ENCODE data around the gene SPPL2A.

SPPL2A gene

DNA sequence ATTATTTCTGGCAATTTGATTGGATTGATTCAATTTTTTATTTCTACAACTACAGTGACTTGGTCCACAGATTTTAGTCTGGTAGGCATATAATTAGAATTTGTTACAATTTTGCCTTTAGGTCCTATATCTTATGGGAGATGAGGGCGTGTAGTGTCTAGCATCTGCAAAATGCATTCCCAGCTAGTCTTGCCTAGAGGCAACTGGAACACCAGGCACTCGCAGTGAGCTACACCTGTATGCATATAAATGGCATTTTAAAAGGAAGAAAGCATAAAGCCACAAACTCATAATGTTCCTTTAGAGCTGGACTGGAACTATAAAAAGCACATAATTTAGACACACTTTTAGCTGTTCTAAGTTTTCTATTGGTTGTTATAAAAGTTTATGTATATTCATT is 17.9 kb upstream of the SPPL2A start:
- TF ChIP-seq, protein P1, sequence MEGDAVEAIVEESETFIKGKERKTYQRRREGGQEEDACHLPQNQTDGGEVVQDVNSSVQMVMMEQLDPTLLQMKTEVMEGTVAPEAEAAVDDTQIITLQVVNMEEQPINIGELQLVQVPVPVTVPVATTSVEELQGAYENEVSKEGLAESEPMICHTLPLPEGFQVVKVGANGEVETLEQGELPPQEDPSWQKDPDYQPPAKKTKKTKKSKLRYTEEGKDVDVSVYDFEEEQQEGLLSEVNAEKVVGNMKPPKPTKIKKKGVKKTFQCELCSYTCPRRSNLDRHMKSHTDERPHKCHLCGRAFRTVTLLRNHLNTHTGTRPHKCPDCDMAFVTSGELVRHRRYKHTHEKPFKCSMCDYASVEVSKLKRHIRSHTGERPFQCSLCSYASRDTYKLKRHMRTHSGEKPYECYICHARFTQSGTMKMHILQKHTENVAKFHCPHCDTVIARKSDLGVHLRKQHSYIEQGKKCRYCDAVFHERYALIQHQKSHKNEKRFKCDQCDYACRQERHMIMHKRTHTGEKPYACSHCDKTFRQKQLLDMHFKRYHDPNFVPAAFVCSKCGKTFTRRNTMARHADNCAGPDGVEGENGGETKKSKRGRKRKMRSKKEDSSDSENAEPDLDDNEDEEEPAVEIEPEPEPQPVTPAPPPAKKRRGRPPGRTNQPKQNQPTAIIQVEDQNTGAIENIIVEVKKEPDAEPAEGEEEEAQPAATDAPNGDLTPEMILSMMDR (IDR thresholded peaks at IDR 0.05) = no peak

DNA sequence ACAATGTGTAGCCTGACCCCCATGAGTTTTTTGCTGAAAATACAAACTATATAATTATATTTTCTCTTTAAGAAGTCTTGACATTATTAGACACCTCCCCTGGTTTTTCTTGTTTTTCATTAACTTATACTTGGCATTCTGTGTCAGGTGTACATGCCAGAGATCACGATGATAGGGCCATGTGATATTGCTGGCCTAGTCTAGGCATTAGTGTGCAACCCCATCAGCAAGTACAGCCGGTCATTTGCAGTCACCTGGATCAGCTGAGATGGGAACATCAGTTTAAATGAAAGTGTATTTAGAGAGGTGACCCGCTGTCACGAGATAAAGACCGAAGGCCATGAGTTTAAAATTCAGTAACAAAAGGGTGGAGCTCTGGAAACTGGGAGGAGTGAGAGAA is 12.6 kb upstream of the SPPL2A start:
- TF ChIP-seq, protein P1 (IDR thresholded peaks at IDR 0.05) = no peak

DNA sequence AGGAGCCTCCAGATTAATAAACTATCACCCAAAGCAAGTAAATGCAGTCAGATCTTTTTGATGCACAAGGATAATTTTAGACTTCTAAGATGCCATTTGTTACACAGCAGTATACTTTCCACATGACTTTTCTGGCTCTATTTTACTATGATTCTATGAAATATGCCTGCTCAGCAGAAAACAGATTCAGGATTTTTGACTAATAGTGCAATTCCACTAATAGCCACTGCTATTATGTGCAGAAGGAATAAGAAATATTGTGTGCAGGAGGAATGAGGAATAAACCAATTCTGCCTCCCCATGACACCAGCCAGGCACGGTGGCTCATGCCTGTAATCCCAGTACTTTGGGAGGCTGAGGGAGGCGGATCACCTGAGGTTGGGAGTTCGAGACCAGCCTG is 11.5 kb upstream of the SPPL2A start:
- TF ChIP-seq, protein P1 (IDR thresholded peaks at IDR 0.05) = no peak

DNA sequence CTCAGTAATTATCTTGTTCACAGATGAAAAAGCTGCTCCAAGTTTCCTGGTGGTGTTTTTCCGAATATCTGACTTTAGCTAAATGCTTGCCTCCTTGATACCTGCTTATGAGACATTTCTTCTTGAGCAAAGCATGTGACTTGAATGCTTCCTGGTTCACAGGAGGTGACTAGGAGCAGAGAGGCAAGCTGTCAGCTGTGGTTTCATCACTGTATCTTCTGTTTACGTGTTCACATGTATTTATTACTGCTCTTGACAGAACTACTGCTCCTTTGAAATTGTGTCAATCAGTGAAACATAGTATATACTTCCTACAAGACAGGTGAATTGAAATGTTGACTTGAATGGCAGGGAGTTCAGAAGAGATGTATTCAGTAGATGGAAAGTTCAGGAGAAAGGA is 8.9 kb upstream of the SPPL2A start:
- TF ChIP-seq, protein P1 (IDR thresholded peaks at IDR 0.05) = no peak

DNA sequence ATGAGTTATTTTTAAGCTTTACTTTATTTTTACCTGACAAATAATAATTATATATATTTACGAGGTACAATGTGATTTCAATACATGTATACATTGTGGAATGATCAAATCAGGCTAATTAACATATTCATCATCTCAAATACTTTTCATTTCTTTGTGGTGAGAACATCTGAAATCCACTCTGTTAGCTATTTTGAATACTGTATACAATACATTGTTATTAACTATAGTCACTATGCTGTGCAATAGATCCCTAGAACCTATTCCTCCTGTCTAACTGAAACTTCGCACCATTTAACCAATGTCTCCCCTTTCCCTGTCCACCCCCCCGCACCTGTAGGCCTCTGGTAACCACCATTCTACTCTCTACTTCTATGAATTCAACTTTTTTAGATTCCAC is 7.9 kb upstream of the SPPL2A start:
- TF ChIP-seq, protein P1 (IDR thresholded peaks at IDR 0.05) = no peak

DNA sequence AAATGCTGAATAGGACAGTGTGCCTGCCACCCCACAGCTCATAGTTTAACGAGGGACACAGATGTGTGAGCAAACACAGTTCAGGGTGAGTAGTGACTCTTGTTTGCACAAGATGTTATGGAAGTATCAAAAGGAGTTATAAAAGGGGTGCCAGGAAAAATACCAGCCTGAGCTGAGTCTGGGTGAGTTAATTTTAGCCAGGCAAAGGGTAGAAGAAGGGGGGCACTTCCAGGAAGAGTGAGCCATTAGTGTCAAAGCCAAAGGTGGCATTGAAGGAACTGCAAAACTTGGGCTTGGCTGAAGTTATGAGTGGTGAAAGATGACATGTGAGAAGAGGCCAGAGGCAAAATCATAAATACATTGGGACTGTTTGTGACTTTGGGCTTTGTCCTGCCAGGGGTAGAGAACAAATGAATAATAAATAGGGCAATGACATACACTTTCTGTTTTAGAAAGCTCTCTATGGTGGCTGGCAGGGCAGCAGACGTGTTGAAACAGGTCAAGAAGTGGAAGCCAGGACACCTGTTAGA is 1.9 kb upstream of the SPPL2A start:
- TF ChIP-seq, protein P1 (IDR thresholded peaks at IDR 0.05) = no peak

DNA sequence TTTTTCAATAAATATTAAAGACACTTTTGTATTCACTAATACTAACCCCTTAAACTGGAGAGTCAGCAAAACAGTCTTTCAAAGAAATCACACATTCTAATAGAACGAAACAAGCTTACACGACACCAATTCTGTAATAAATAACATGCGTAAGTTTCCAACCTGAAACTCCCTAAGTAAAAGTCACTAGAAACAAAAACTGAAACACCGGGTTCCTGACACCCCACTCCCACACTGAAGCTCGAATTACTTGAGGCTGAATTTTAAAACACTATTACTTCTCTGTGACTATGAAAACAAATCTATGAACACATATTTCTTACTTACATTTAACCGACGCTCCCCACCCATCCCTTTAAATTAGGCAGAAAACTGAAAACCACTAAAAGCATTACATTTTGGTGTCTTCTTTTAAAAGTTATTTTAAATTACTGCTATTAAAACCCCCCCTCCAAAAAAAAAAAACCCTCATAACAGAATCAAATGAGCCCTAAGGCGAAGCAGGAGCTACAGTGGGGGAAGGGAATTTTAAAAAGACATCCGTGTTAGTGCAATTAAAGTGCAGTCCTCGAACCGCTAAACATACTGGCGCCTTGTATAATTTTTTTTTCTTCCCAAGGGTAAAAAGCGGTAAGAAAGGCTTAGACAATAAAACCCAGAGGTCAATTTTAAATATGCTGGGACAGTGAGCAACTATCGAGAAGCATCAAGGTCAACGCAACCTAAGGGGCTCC is 878 bp downstream of the SPPL2A start:
- TF ChIP-seq, protein P1 (IDR thresholded peaks at IDR 0.05) = no peak

Data from LNCAP (cell line).